ENCODE measurements around the gene ZNF420.
"Not testable (repeated sequence)": the region's sequence is repeated elsewhere in the genome, so short reads cannot be mapped to it uniquely, and the experiment has no call there.

Gene ZNF420

GRCh38 chr19:37082307-37082706 lies 4.1 kb downstream of the ZNF420 start:
- DNase-seq (ENCODE audit: insufficient read length) (no peak), FAIRE-seq (no peak)
- no peak for TF ChIP-seq POLR2A (IDR thresholded peaks at IDR 0.05; ENCODE audit: low read depth, low read length)
- no peak for TF ChIP-seq TAF1 (IDR thresholded peaks at IDR 0.05; ENCODE audit: borderline replicate concordance, low read depth, low read length)
- no peak for TF ChIP-seq POLR2AphosphoS5 (IDR thresholded peaks at IDR 0.05; ENCODE audit: low read depth, low read length)

- TF ChIP-seq POLR2AphosphoS5 (IDR thresholded peaks at IDR 0.05; ENCODE audit: low read depth, low read length) (no peak), POLR2A (IDR thresholded peaks at IDR 0.05; ENCODE audit: low read depth, low read length) (no peak), TAF1 (IDR thresholded peaks at IDR 0.05; ENCODE audit: borderline replicate concordance, low read depth, low read length) (no peak)
- DNase-seq (ENCODE audit: insufficient read length) (no peak), FAIRE-seq (no peak)
Measured at GRCh38 chr19:37087110-37087509, 8.9 kb downstream of the ZNF420 start.

- TF ChIP-seq TAF1 (IDR thresholded peaks at IDR 0.05; ENCODE audit: borderline replicate concordance, low read depth, low read length) (no peak), POLR2AphosphoS5 (IDR thresholded peaks at IDR 0.05; ENCODE audit: low read depth, low read length) (no peak), POLR2A (IDR thresholded peaks at IDR 0.05; ENCODE audit: low read depth, low read length) (no peak)
- FAIRE-seq, result no peak
- no peak for DNase-seq (ENCODE audit: insufficient read length)
Measured at GRCh38 chr19:37095859-37096258, 17.6 kb downstream of the ZNF420 start.

- DNase-seq (ENCODE audit: insufficient read length) (no peak), FAIRE-seq (no peak)
- TF ChIP-seq POLR2AphosphoS5 (IDR thresholded peaks at IDR 0.05; ENCODE audit: low read depth, low read length) (no peak), TAF1 (IDR thresholded peaks at IDR 0.05; ENCODE audit: borderline replicate concordance, low read depth, low read length) (no peak), POLR2A (IDR thresholded peaks at IDR 0.05; ENCODE audit: low read depth, low read length) (no peak)
Measured at GRCh38 chr19:37098570-37098969, 20.3 kb downstream of the ZNF420 start.

- not testable (repeated sequence) for FAIRE-seq
Measured at GRCh38 chr19:37104135-37104534, 25.9 kb downstream of the ZNF420 start.

GRCh38 chr19:37111753-37112152 lies 33.5 kb downstream of the ZNF420 start:
- DNase-seq (ENCODE audit: insufficient read length); FAIRE-seq: not testable (repeated sequence)

More at GRCh38 chr19:37104135-37104534, 25.9 kb downstream of the ZNF420 start:
- DNase-seq (ENCODE audit: insufficient read length), result not testable (repeated sequence)

- no peak for FAIRE-seq
- TF ChIP-seq POLR2AphosphoS5 (IDR thresholded peaks at IDR 0.05; ENCODE audit: low read depth, low read length) (no peak), TAF1 (IDR thresholded peaks at IDR 0.05; ENCODE audit: borderline replicate concordance, low read depth, low read length) (no peak), POLR2A (IDR thresholded peaks at IDR 0.05; ENCODE audit: low read depth, low read length) (no peak)
- no peak for DNase-seq (ENCODE audit: insufficient read length)
Measured at GRCh38 chr19:37114001-37114400, 35.8 kb downstream of the ZNF420 start.

- FAIRE-seq; DNase-seq (ENCODE audit: insufficient read length): not testable (repeated sequence)
Measured at GRCh38 chr19:37122093-37122492, 43.9 kb downstream of the ZNF420 start.

- TF ChIP-seq POLR2AphosphoS5 (IDR thresholded peaks at IDR 0.05; ENCODE audit: low read depth, low read length), result no peak
- TF ChIP-seq POLR2A (IDR thresholded peaks at IDR 0.05; ENCODE audit: low read depth, low read length), result no peak
- no peak for TF ChIP-seq TAF1 (IDR thresholded peaks at IDR 0.05; ENCODE audit: borderline replicate concordance, low read depth, low read length)
- FAIRE-seq (no peak), DNase-seq (ENCODE audit: insufficient read length) (no peak)
Measured at GRCh38 chr19:37127999-37128820, 50.0 kb downstream of the ZNF420 start.

- TF ChIP-seq POLR2A (IDR thresholded peaks at IDR 0.05; ENCODE audit: low read depth, low read length), result no peak
- no peak for TF ChIP-seq TAF1 (IDR thresholded peaks at IDR 0.05; ENCODE audit: borderline replicate concordance, low read depth, low read length)
- no peak for TF ChIP-seq POLR2AphosphoS5 (IDR thresholded peaks at IDR 0.05; ENCODE audit: low read depth, low read length)
- no peak for FAIRE-seq
- DNase-seq (ENCODE audit: insufficient read length), result no peak
Measured at GRCh38 chr19:37128821-37129177, 50.6 kb downstream of the ZNF420 start.

GRCh38 chr19:37136111-37136510 lies 57.9 kb downstream of the ZNF420 start:
- TF ChIP-seq POLR2AphosphoS5 (IDR thresholded peaks at IDR 0.05; ENCODE audit: low read depth, low read length) (no peak), TAF1 (IDR thresholded peaks at IDR 0.05; ENCODE audit: borderline replicate concordance, low read depth, low read length) (no peak)
- no peak for FAIRE-seq
- no peak for DNase-seq (ENCODE audit: insufficient read length)

- no peak for FAIRE-seq
- no peak for DNase-seq (ENCODE audit: insufficient read length)
- no peak for TF ChIP-seq TAF1 (IDR thresholded peaks at IDR 0.05; ENCODE audit: borderline replicate concordance, low read depth, low read length)
- no peak for TF ChIP-seq POLR2AphosphoS5 (IDR thresholded peaks at IDR 0.05; ENCODE audit: low read depth, low read length)
- no peak for TF ChIP-seq POLR2A (IDR thresholded peaks at IDR 0.05; ENCODE audit: low read depth, low read length)
Measured at GRCh38 chr19:37148214-37148613, 70.0 kb downstream of the ZNF420 start.

- no peak for TF ChIP-seq POLR2A (IDR thresholded peaks at IDR 0.05; ENCODE audit: low read depth, low read length)
- no peak for TF ChIP-seq TAF1 (IDR thresholded peaks at IDR 0.05; ENCODE audit: borderline replicate concordance, low read depth, low read length)
- TF ChIP-seq POLR2AphosphoS5 (IDR thresholded peaks at IDR 0.05; ENCODE audit: low read depth, low read length), result no peak
- FAIRE-seq, result no peak
- no peak for DNase-seq (ENCODE audit: insufficient read length)
Measured at GRCh38 chr19:37160153-37160552, 81.9 kb downstream of the ZNF420 start.
